ENCODE measurements around the gene TXN. TPM values are rescaled to one million over a fixed set of nuclear protein-coding genes. Genes with fewer than 3 reads are reported as not detected.

TXN gene
- total RNA-seq, 2 donors from 2014 or later = 90.5 to 92.5 TPM

DNA sequence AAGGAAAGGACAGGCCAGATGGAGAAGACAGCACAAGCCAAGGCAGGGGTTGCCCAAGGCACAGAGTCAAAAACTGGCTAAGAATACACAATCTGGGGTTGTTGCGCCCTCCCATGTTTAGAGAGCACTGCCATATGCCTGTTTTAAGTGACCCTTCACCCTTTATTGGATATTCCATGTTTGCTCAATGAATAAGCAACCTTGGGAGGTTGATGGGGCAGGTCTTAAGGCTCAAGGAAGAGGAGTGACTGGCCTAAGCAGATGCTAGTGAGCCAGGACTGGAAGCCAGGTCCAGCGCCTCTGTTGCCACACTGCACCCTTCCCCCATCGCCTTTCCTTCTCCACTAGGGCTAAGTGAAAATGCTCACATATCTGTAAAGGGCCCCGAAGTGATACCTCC lies 6.7 kb downstream of the TXN start:
- Histone ChIP-seq H3K4me1 (peaks cover 0 to 7% of the 10 kb centered on the region in 2 donors), H3K9me3 (no peaks in the 10 kb centered on the region), H3K27me3 (no peaks in the 10 kb centered on the region), H3K4me3 (no peak overlapping the region), H3K36me3 (peaks cover 34% of the 10 kb centered on the region), H3K27ac (no peak overlapping the region)
- no peak for DNase-seq (ENCODE audit: low spot score)
- no peak for TF ChIP-seq CTCF (IDR thresholded peaks at IDR 0.05)

DNA sequence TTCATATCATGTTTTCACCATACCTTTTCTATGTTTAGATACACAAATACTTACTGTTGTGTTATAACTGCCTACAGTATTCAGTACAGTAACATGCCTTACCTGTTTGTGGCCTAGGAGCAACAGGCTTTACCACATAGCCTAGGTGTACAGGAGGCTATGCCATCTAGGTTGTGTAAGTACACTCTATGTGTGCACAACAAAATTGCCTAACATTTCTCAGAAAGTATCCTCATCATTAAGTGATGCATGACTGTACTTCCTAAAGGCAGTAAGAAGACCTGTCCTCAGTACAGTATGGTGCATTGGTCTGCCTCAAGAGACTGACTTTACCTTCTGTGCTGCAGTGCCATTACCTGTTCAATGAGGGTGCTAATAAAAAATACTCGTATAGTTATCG lies 7.9 kb downstream of the TXN start:
- no peaks in the 10 kb centered on the region for H3K27me3 ChIP-seq
- H3K9me3 ChIP-seq = no peaks in the 10 kb centered on the region
- no peak for DNase-seq (ENCODE audit: low spot score)
- no peak overlapping the region for H3K4me3 ChIP-seq
- H3K36me3 ChIP-seq = peaks cover 45% of the 10 kb centered on the region
- no peaks in the 10 kb centered on the region for H3K4me1 ChIP-seq
- TF ChIP-seq CTCF (IDR thresholded peaks at IDR 0.05) = no peak
- H3K27ac ChIP-seq = no peak overlapping the region

DNA sequence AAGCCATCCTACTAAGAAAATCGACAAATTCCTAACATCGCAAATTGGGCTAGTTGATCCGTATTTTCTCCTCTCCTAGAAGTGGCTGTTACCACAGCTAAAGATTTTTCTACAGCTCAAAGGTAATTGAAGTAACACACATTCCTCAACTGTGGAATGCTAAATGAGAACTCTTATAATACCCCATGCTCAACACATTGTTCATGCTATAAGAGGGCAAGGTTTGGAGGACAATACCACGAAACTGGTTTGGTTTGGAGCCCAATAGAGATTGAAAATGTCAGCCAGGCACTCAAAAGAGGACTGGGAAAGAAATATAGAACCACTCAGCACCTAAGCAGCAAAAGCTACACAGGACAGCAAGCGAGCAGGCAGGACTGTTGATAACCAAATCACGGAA lies 10.1 kb downstream of the TXN start:
- TF ChIP-seq CTCF (IDR thresholded peaks at IDR 0.05) = no peak
- no peak for DNase-seq (ENCODE audit: low spot score)
- H3K27me3 ChIP-seq = no peaks in the 10 kb centered on the region
- no peaks in the 10 kb centered on the region for H3K9me3 ChIP-seq
- H3K27ac ChIP-seq = no peak overlapping the region
- H3K36me3 ChIP-seq = peaks cover 53% of the 10 kb centered on the region
- H3K4me1 ChIP-seq = no peaks in the 10 kb centered on the region
- H3K4me3 ChIP-seq = no peak overlapping the region

DNA sequence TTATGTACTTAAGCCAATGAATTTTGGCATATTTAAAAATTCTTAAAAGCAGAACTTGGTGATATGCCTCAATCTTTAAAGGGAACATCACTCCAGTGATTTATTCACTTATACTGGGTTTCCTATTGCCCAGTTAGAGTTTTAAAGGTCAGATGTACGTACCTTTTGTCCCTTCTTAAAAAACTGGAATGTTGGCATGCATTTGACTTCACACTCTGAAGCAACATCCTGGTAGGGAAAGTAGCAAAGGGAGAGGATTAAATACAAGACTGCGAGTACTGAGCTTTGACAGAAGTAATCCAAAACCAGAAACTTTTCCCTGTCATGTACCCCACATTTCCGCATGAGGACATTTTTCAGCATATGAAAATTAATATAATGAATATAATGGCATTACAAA lies 11.7 kb downstream of the TXN start:
- Histone ChIP-seq H3K27me3 (no peaks in the 10 kb centered on the region), H3K36me3 (peaks cover 47% of the 10 kb centered on the region), H3K4me3 (no peak overlapping the region), H3K9me3 (no peaks in the 10 kb centered on the region), H3K27ac (no peak overlapping the region), H3K4me1 (no peaks in the 10 kb centered on the region)
- TF ChIP-seq CTCF (IDR thresholded peaks at IDR 0.05) = no peak
- no peak for DNase-seq (ENCODE audit: low spot score)

DNA sequence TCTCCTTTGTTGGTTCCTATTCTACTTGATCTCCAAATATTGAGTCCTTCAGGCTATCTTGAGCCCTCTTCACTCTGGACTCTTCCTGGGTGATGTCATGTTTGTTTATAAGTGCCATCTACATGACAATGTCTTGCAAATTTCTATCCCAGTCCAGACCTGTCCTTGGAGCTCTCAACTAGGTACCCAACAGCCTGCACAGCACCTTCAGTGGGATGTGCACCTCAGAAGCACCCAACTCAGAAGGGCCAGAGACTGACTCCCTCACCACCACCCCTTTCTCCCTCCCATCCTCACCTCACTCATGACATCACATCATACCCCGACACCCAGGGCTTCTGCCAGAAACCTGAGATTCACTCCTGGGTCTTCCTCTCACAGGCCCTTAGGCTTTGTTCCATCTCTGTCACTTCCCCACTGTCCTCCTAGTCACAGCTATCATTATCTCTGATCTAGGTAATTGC lies 14.4 kb downstream of the TXN start:
- Histone ChIP-seq H3K36me3 (peaks cover 27% of the 10 kb centered on the region), H3K4me3 (no peak overlapping the region), H3K9me3 (no peaks in the 10 kb centered on the region), H3K27ac (no peak overlapping the region), H3K4me1 (no peaks in the 10 kb centered on the region), H3K27me3 (no peaks in the 10 kb centered on the region)
- DNase-seq (ENCODE audit: low spot score) = no peak
- no peak for TF ChIP-seq CTCF (IDR thresholded peaks at IDR 0.05)

DNA sequence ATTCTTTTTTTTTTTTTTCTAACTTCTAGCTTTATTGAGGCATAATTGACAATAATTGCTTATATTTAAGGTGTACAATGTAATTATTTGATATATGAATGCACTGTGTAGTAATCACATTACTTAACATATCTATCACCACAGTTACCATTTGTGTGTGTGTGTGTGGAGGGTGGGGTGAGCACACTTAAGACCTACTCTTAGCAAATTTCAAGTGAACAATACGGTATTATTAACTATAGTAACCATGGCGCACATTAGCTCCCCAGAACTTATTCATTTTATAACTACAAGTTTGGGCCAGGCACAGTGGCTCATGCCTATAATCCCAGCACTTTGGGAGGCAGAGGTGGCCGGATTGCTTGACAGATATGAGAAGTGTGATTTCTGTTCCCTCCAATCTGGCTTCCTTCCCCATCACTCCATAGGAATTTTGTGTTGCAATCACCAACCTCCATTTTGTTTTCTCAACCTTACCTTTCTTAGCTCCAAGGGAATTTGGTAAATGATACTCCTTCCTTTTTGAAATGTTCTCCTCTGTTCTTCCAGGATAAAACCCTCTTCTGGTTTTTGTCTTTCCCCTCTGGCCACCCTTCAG lies 14.9 kb downstream of the TXN start:
- Histone ChIP-seq H3K9me3 (no peaks in the 10 kb centered on the region), H3K27ac (no peak overlapping the region), H3K4me3 (no peak overlapping the region), H3K27me3 (no peaks in the 10 kb centered on the region), H3K36me3 (peaks cover 23% of the 10 kb centered on the region), H3K4me1 (no peaks in the 10 kb centered on the region)
- no peak for DNase-seq (ENCODE audit: low spot score)
- TF ChIP-seq CTCF (IDR thresholded peaks at IDR 0.05) = no peak

Data from right atrium auricular region (tissue), 2 donors.